H54 (cell line): ENCODE results near the gene TNS3.

Source experiments
- DNase-seq: peaks from one replicate; pipeline ENCODE4 v3.0.0; 2011; ENCODE audit warnings: low spot score, mixed read lengths; ENCODE audit not compliant: insufficient read length
- FAIRE-seq: peaks from 3 replicates; lab custom pipeline; 2011; peaks lifted over from hg19 to GRCh38; lab: Jason Lieb, UNC
- POLR2A ChIP-seq: IDR thresholded peaks from 2 replicates; pipeline ENCODE4 v1.6.1; 2011; ENCODE audit warnings: low read depth, mild to moderate bottlenecking, low read length

The TNS3 gene

GRCh38 chr7:47556511-47557180, 25.3 kb downstream of the TNS3 start:
- no peak for TF ChIP-seq POLR2A
- FAIRE-seq (no peak), DNase-seq (no peak)

GRCh38 chr7:47553309-47553708, 28.6 kb downstream of the TNS3 start:
- TF ChIP-seq POLR2A: no peak
- DNase-seq: no peak
- no peak for FAIRE-seq

GRCh38 chr7:47552621-47553020, 29.3 kb downstream of the TNS3 start:
- TF ChIP-seq POLR2A: no peak
- DNase-seq (no peak), FAIRE-seq (no peak)

GRCh38 chr7:47551668-47552440, 30.1 kb downstream of the TNS3 start:
- no peak for FAIRE-seq
- no peak for TF ChIP-seq POLR2A
- DNase-seq: no peak

- FAIRE-seq: no peak
- no peak for DNase-seq
- no peak for TF ChIP-seq POLR2A
Measured at GRCh38 chr7:47550788-47551470, 31.0 kb downstream of the TNS3 start.

GRCh38 chr7:47549916-47550315, 32.0 kb downstream of the TNS3 start:
- DNase-seq (no peak), FAIRE-seq (no peak)
- no peak for TF ChIP-seq POLR2A

- FAIRE-seq (no peak), DNase-seq (no peak)
- TF ChIP-seq POLR2A: no peak
Measured at GRCh38 chr7:47549397-47549796, 32.5 kb downstream of the TNS3 start.

- FAIRE-seq: no peak
Measured at GRCh38 chr7:47548546-47548945, 33.4 kb downstream of the TNS3 start.

GRCh38 chr7:47546733-47547494, 35.0 kb downstream of the TNS3 start:
- no peak for FAIRE-seq
- no peak for TF ChIP-seq POLR2A
- no peak for DNase-seq

More at GRCh38 chr7:47548546-47548945, 33.4 kb downstream of the TNS3 start:
- no peak for TF ChIP-seq POLR2A
- DNase-seq: no peak

- no peak for TF ChIP-seq POLR2A
- FAIRE-seq: no peak
- no peak for DNase-seq
Measured at GRCh38 chr7:47546171-47546570, 35.7 kb downstream of the TNS3 start.

GRCh38 chr7:47544416-47544815, 37.5 kb downstream of the TNS3 start:
- no peak for DNase-seq
- no peak for FAIRE-seq
- no peak for TF ChIP-seq POLR2A

GRCh38 chr7:47543714-47544113, 38.2 kb downstream of the TNS3 start:
- TF ChIP-seq POLR2A: no peak
- no peak for FAIRE-seq
- no peak for DNase-seq

GRCh38 chr7:47543056-47543455, 38.9 kb downstream of the TNS3 start:
- no peak for TF ChIP-seq POLR2A
- FAIRE-seq (no peak), DNase-seq (no peak)
